Activated T-helper 2 cell treated with anti-CD3 and anti-CD28 coated beads, Interferon-gamma antibody, Interleukin-2, Interleukin-4, amounts not matched to agents 10 μg/mL and 5 μg/mL and 100 μg/mL, durations not matched to agents 14 hours and 24 hours and 36 hours (primary cell): ENCODE measurements around the gene TCP1. TPM values are rescaled to one million over a fixed set of nuclear protein-coding genes. Genes with fewer than 3 reads are reported as not detected.
A peak's percentile ranks its signal among the peaks of the same experiment; 100 is the strongest.
"Not testable (repeated sequence)": the region's sequence is repeated elsewhere in the genome, so short reads cannot be mapped to it uniquely, and the experiment has no call there.

ENCODE experiments used
- DNase-seq: peaks from one replicate; pipeline ENCODE4 v3.0.0; 2021; ENCODE audit warnings: low spot score
- H3K27ac Mint-ChIP-seq: one replicate; pipeline ENCODE4 v1.8.0; 2021; ENCODE audit warnings: mixed read lengths
- H3K27me3 Mint-ChIP-seq: one replicate; pipeline ENCODE4 v1.8.0; 2021; ENCODE audit warnings: low read depth, mixed read lengths
- H3K36me3 Mint-ChIP-seq: one replicate; pipeline ENCODE4 v1.8.0; 2021; ENCODE audit warnings: low read depth, mixed read lengths
- H3K4me1 Mint-ChIP-seq: one replicate; pipeline ENCODE4 v1.8.0; 2021; ENCODE audit warnings: low read depth, mixed read lengths
- H3K4me3 Mint-ChIP-seq: one replicate; pipeline ENCODE4 v1.8.0; 2021; ENCODE audit warnings: low read depth, mild to moderate bottlenecking, moderate library complexity, mixed read lengths
- H3K9me3 Mint-ChIP-seq: one replicate; pipeline ENCODE4 v1.8.0; 2021; ENCODE audit warnings: mixed read lengths
- intact Hi-C: fragments of 100-400 bp; cut with micrococcal nuclease; formaldehyde crosslinking; loops from one replicate; pipeline ENCODE4 v1.15.1; 2023
- total RNA-seq: library from RNA; stranded (reverse); gene quantifications from 2 replicates; pipeline ENCODE4 v1.2.3, GENCODE V29; 2022

Gene TCP1
- total RNA-seq, 1 donor from 2014 or later = 438 TPM

DNA sequence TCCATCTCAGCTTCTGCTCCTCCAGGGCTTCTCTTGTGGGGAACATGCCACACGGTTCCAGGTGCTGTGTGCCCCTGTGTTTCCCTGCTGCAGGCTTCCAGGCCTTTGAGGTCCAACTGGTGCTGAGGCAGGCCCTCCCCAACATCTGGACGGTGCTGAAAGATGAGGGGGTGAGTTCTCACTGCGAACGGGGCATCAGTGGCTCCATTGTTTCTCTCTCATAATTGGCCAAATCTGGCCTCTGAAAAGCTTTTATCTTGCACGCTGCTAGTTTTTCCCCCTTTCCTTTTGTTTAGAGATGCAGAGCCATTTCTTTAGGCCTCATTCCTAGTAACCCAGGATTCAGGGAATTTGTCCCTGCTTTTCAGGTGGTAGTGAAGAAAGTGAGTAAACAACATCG, 19.2 kb upstream of the TCP1 start:
- intact Hi-C loops = no loop called here
- H3K27ac Mint-ChIP-seq = no peak overlapping the region
- H3K27me3 Mint-ChIP-seq = no peaks in the 10 kb centered on the region
- DNase-seq = no peak
- no peak overlapping the region for H3K4me3 Mint-ChIP-seq
- no peaks in the 10 kb centered on the region for H3K36me3 Mint-ChIP-seq
- no peaks in the 10 kb centered on the region for H3K4me1 Mint-ChIP-seq
- H3K9me3 Mint-ChIP-seq = no peaks in the 10 kb centered on the region

DNA sequence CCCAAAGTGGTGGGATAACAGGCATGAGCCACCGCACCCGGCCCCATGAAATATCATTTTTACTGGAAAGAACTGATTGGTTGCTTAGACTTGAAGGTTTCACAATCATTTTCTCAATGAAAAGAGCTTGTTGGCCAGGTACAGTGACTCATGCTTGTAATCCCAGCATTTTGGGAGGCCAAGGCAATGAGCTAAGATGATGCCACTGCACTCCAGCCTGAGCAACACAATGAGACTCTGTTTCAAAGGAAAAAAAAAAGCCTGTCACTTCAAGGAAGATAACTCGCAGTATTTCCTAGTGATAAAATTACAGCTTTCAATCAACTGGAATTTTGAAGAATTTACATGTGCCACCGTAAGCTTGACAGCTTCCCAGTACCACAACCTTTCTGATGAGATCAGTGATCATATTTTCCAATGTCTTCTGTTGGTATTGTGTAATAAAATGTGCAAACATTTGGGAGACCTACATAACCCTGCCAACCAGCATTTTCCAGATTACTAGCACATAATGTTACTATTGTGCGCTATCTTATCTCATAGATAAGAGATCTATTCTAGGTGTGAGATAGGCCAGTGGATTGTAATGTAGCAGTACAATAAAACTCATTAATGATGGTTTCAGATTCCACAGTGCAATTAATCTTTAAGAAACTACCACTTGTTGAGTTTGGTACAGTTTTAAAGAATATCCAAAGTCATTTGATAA, 17.9 kb upstream of the TCP1 start:
- Mint-ChIP-seq H3K4me1 (no peaks in the 10 kb centered on the region), H3K27ac (no peak overlapping the region), H3K9me3 (no peaks in the 10 kb centered on the region), H3K36me3 (no peaks in the 10 kb centered on the region), H3K4me3 (no peak overlapping the region), H3K27me3 (no peaks in the 10 kb centered on the region)
- DNase-seq = no peak
- intact Hi-C loops = no loop called here

GRCh38 chr6:159806021-159806458, 16.6 kb upstream of the TCP1 start:
- no peak overlapping the region for H3K4me3 Mint-ChIP-seq
- H3K36me3 Mint-ChIP-seq = no peaks in the 10 kb centered on the region
- no peaks in the 10 kb centered on the region for H3K9me3 Mint-ChIP-seq
- H3K27ac Mint-ChIP-seq = no peak overlapping the region
- DNase-seq = no peak
- H3K27me3 Mint-ChIP-seq = no peaks in the 10 kb centered on the region
- no peaks in the 10 kb centered on the region for H3K4me1 Mint-ChIP-seq
- intact Hi-C loops = no loop called here

DNA sequence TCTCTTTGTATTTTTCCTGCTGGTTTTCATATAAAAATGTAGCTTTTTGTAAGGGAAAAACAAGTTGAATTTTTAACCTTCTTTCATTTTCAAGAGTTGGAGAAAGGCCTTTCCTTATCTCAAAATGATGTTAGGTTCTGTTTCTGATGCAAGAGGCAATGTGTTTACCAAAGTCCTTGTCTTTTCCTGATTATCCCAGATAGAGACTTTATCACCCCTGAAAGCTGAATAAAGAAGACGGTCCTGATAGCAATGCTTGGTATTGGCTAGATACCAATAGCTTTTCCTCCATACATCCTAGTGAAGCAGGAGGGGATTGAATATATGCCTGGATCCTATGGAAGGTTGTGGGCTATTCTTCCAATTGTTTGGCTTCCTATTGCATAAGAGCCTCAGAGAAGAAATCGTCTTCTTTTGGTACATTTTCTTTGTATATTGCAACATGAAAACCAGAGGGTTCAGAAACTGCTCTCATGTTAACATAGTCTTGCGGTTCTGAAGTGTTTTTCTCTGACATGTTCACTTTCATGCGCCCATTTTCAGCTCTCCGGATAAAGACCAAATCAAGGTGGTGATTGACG, 16.1 kb upstream of the TCP1 start:
- Mint-ChIP-seq H3K4me3 (no peak overlapping the region), H3K27me3 (no peaks in the 10 kb centered on the region), H3K4me1 (no peaks in the 10 kb centered on the region), H3K27ac (no peak overlapping the region), H3K36me3 (no peaks in the 10 kb centered on the region), H3K9me3 (no peaks in the 10 kb centered on the region)
- no peak for DNase-seq
- intact Hi-C loops = no loop called here

GRCh38 chr6:159804504-159804903, 15.1 kb upstream of the TCP1 start:
- DNase-seq = no peak
- Mint-ChIP-seq H3K27me3 (no peaks in the 10 kb centered on the region), H3K9me3 (no peaks in the 10 kb centered on the region), H3K4me1 (no peaks in the 10 kb centered on the region), H3K27ac (no peak overlapping the region), H3K4me3 (no peak overlapping the region), H3K36me3 (peaks cover 3% of the 10 kb centered on the region)
- intact Hi-C loops = no loop called here

- peaks cover 1% of the 10 kb centered on the region for H3K4me1 Mint-ChIP-seq
- intact Hi-C loops = no loop called here
- H3K27ac Mint-ChIP-seq = no peak overlapping the region
- H3K9me3 Mint-ChIP-seq = no peaks in the 10 kb centered on the region
- peaks cover 29% of the 10 kb centered on the region for H3K36me3 Mint-ChIP-seq
- DNase-seq = no peak
- H3K4me3 Mint-ChIP-seq = no peak overlapping the region
- no peaks in the 10 kb centered on the region for H3K27me3 Mint-ChIP-seq
These were observed 12.5 kb upstream of the TCP1 start for GRCh38 chr6:159801935-159802334.

GRCh38 chr6:159800141-159800865, 10.9 kb upstream of the TCP1 start, which contains the start of gene PNLDC1:
Gene PNLDC1, plus strand, starts transcription at chr6:159800276. Its CDS starts 32 bp downstream, at chr6:159800308.
- Mint-ChIP-seq H3K4me3 (no peak within 1 kb of the TSS), H3K36me3 (peaks cover 43% of the 10 kb centered on the region), H3K9me3 (no peaks in the 10 kb centered on the region), H3K4me1 (peaks cover 1% of the 10 kb centered on the region), H3K27ac (no peak within 1 kb of the TSS), H3K27me3 (no peaks in the 10 kb centered on the region)
- intact Hi-C loops = no loop called here
- DNase-seq = no peak

DNA sequence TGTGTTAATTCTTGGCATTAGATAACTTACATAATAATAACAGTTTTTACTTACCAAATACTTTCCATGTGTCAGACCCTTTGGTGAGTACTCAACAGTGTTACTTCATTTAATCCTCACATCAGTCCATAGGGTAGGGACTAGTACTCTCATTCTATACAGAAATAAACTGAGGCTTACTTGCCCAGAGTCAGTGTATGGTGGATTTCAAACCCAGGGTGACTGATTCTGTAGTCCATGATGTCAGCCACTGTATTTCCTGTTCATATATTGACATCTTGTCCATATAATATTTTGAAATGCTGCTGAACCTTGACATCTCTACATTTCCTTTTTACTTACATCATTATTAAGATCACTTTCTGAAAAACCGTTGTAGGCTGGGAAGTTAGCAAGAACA, 8.2 kb upstream of the TCP1 start:
- Mint-ChIP-seq H3K4me1 (peaks cover 11% of the 10 kb centered on the region), H3K36me3 (peaks cover 65% of the 10 kb centered on the region), H3K27ac (no peak overlapping the region), H3K27me3 (no peaks in the 10 kb centered on the region), H3K9me3 (no peaks in the 10 kb centered on the region), H3K4me3 (no peak overlapping the region)
- no peak for DNase-seq
- intact Hi-C loops = no loop called here

- H3K4me1 Mint-ChIP-seq = peaks cover 23% of the 10 kb centered on the region
These were observed 5.6 kb upstream of the TCP1 start for GRCh38 chr6:159794976-159795375.

GRCh38 chr6:159790956-159791598, 1.7 kb upstream of the TCP1 start:
- intact Hi-C loops = loop anchor here (2.0 kb wide), 1 partner anchor 140 kb away; no protein-coding TSS in a partner anchor
- H3K36me3 Mint-ChIP-seq = peaks cover 72% of the 10 kb centered on the region
- DNase-seq = no peak
- peaks cover 38% of the 10 kb centered on the region for H3K4me1 Mint-ChIP-seq
- H3K27ac Mint-ChIP-seq = peak overlapping the region; percentile 97
- no peaks in the 10 kb centered on the region for H3K27me3 Mint-ChIP-seq
- H3K4me3 Mint-ChIP-seq = peak overlapping the region; percentile 96
- H3K9me3 Mint-ChIP-seq = no peaks in the 10 kb centered on the region

More at GRCh38 chr6:159794976-159795375, 5.6 kb upstream of the TCP1 start:
- H3K4me3 Mint-ChIP-seq, H3K27ac Mint-ChIP-seq, H3K27me3 Mint-ChIP-seq, H3K9me3 Mint-ChIP-seq, DNase-seq, intact Hi-C loops: not testable (repeated sequence)
- peaks cover 86% of the 10 kb centered on the region for H3K36me3 Mint-ChIP-seq

DNA sequence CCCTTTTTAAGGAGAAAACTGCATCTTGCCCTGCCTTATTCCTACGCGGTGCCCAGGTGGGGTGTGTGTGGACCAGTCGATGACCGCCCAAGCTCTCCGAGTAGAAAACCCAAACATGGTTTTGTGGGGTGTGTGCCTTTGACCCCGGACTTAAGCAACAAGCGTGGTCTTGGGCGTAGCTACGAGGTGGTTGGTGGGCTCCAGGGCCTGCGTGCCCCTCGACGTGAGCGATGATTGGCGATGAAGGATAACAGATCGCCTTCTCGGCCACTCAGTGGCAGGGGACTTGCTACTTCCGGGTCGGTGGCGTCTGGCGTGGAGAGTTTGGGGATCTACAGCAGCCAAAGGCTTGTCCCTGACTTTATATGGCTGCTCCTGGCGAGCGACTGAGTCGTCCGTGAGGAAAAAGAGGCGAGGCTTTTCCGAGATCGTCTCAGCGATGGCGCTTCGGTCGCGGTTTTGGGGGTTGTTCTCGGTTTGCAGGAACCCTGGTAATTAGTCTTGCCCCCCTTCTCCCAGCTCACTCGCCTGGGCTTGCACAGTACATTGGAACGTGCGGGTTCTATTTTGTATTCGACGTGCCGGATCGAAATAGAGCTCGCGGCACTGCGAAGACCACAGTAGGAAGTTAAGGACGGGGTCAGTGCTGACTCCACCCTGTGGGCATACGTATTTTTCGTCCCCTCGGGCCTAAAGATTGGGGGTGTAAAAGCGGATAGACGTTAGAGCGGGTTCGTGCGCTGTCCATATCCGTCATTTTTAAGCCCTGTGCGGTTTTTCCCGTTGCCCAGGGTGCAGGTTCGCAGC, 950 bp upstream of the TCP1 start, which contains the start of gene MRPL18:
Gene MRPL18 (plus strand): TSS at position 319 of the 807 bp plus-strand sequence. CDS start 121 bp downstream, at position 440.
- no peaks in the 10 kb centered on the region for H3K9me3 Mint-ChIP-seq

More for the DNA sequence above, 950 bp upstream of the TCP1 start, which contains the start of gene MRPL18:
- Mint-ChIP-seq H3K4me1 (peaks cover 42% of the 10 kb centered on the region), H3K27ac (peak within 1 kb of the TSS; percentile 97), H3K27me3 (no peaks in the 10 kb centered on the region), H3K36me3 (peaks cover 72% of the 10 kb centered on the region), H3K4me3 (peak within 1 kb of the TSS; percentile 96)
- intact Hi-C loops = loop anchor here (2.0 kb wide), 1 partner anchor 140 kb away; no protein-coding TSS in a partner anchor
- peak; percentile 86 for DNase-seq
